ENCODE results near the gene NPR3. TPM values are rescaled to one million over a fixed set of nuclear protein-coding genes. Genes with fewer than 3 reads are reported as not detected.

NPR3 gene
- total RNA-seq, 1 experiment from 2014 or later, result not detected

- Histone ChIP-seq H3K18ac (ENCODE audit: insufficient read length, low read depth, low read length) (no peak overlapping the region), H3K14ac (ENCODE audit: insufficient read depth, low read length) (no peak overlapping the region), H2BK120ac (ENCODE audit: low read depth, low read length, poor library complexity, severe bottlenecking) (no peak overlapping the region), H2AK5ac (ENCODE audit: insufficient read length, low read length) (no peak overlapping the region), H3K56ac (ENCODE audit: insufficient read length, low read depth, low read length) (no peak overlapping the region), H3K27ac (ENCODE audit: insufficient read length, low read depth, low read length) (no peak overlapping the region), H4K5ac (ENCODE audit: insufficient read length, low read depth, low read length) (no peak overlapping the region), H3K4ac (ENCODE audit: low read depth, low read length) (no peak overlapping the region), H3K79me1 (ENCODE audit: insufficient read depth, low read depth, low read length, poor library complexity, severe bottlenecking) (no peaks in the 10 kb centered on the region), H3K4me2 (ENCODE audit: insufficient read depth, insufficient read length, low read length) (no peak overlapping the region), H3K27me3 (ENCODE audit: insufficient read depth, low read length) (no peaks in the 10 kb centered on the region), H4K8ac (replicated peaks; ENCODE audit: insufficient read length, low read depth, low read length) (no peak overlapping the region), H3T11ph (ENCODE audit: low read length) (no peak overlapping the region), H2BK12ac (ENCODE audit: insufficient read length, low read depth, low read length) (no peak overlapping the region), H3K79me2 (ENCODE audit: insufficient read depth, low read length) (no peaks in the 10 kb centered on the region), H4K20me1 (ENCODE audit: control insufficient read depth, insufficient read depth, insufficient read length) (no peaks in the 10 kb centered on the region), H3K23me2 (ENCODE audit: insufficient read length, low read depth, low read length, poor library complexity, severe bottlenecking) (no peaks in the 10 kb centered on the region), H4K91ac (ENCODE audit: insufficient read length, low read depth, low read length) (no peak overlapping the region), H3K9me3 (ENCODE audit: control insufficient read depth, low read depth, low read length) (no peaks in the 10 kb centered on the region), H3K23ac (ENCODE audit: insufficient read length, low read depth, low read length) (no peak overlapping the region), H3K4me1 (ENCODE audit: insufficient read depth, low read length) (no peaks in the 10 kb centered on the region), H3K9ac (ENCODE audit: extremely low read depth, insufficient read length, low read length) (no peak overlapping the region), H2BK15ac (ENCODE audit: low read depth, low read length) (no peak overlapping the region), H2BK5ac (ENCODE audit: insufficient read length, low read length) (no peak overlapping the region), H2BK20ac (ENCODE audit: low read depth, low read length, poor library complexity, severe bottlenecking) (no peak overlapping the region), H2AFZ (ENCODE audit: low read length) (no peak overlapping the region)
- Mint-ChIP-seq H3K4me3 (no peak overlapping the region), H3K4me1 (no peaks in the 10 kb centered on the region), H3K27ac (no peak overlapping the region; a peak in 1 of 7 replicates), H3K9me3 (no peaks in the 10 kb centered on the region), H3K27me3 (ENCODE audit: low read depth) (peaks cover 8% of the 10 kb centered on the region), H3K36me3 (ENCODE audit: insufficient read depth in 1 of 3, low read depth in 3 of 3) (no peaks in the 10 kb centered on the region)
- DNase-seq, result no peak
- no CpG with 5 or more reads among the region's 5 CpGs for WGBS (ENCODE audit: extremely low coverage, insufficient read length, low lambda C conversion rate)
- TF ChIP-seq CTCF (conservative IDR thresholded peaks at IDR 0.05), result no peak
Measured at GRCh38 chr5:32770444-32770843, 59.3 kb downstream of the NPR3 start.

Data from H9 (cell line).